IMR-90 (cell line): ENCODE results near the gene LTBP1. TPM values are rescaled to one million over a fixed set of nuclear protein-coding genes. Genes with fewer than 3 reads are reported as not detected.

Experiments
- ATAC-seq: fragments of 200-7000 bp; cut with Tn5 transposase; 2 replicates; pipeline ENCODE4 v1.9.1; 2020; ENCODE audit warnings: low read depth, mild to moderate bottlenecking, moderate library complexity
- BruUV-seq: library from RNA; stranded (reverse); fragments of 400-500 nt; replicated peaks from 2 replicates; lab custom pipeline; 2021; lab: Mats Ljungman, UMichigan
- CTCF ChIA-PET: fragments of 300-600 bp; formaldehyde crosslinking; extraction: SDS; loops from one replicate; lab custom pipeline; 2021; ENCODE audit warnings: antibody characterized with exemption; lab: Yijun Ruan, JAX
- POLR2A ChIA-PET: fragments of 300-600 bp; sonication (Branson Sonifier 250); formaldehyde crosslinking; loops from one replicate; lab custom pipeline; 2022; ENCODE audit warnings: antibody characterized with exemption; ENCODE audit not compliant: unreplicated experiment; lab: Charles Lee
- DNase-seq: peaks from one replicate; pipeline ENCODE4 v3.0.0; 2013
- H2AFZ ChIP-seq: replicated peaks from 2 replicates; pipeline ENCODE3; 2013; ENCODE audit warnings: low read length, mild to moderate bottlenecking; ENCODE audit not compliant: poor library complexity
- H2AK5ac ChIP-seq: 2 replicates; pipeline ENCODE4 v1.6.1; 2013; ENCODE audit warnings: low read depth, low read length, inconsistent platforms
- H2AK9ac ChIP-seq: replicated peaks from 2 replicates; pipeline ENCODE3; 2013; ENCODE audit warnings: mild to moderate bottlenecking, low read depth, low read length, moderate library complexity; ENCODE audit not compliant: poor library complexity
- H2BK120ac ChIP-seq: 2 replicates; pipeline ENCODE4 v1.6.1; 2013; ENCODE audit warnings: low read depth, low read length, inconsistent platforms
- H2BK15ac ChIP-seq: 3 replicates; pipeline ENCODE4 v1.6.1; 2013; ENCODE audit warnings: low read depth, low read length, inconsistent platforms
- H2BK20ac ChIP-seq: 2 replicates; pipeline ENCODE4 v1.6.1; 2013; ENCODE audit warnings: low read depth, mild to moderate bottlenecking, inconsistent platforms, low read length, moderate library complexity
- H2BK5ac ChIP-seq: 2 replicates; pipeline ENCODE4 v1.6.1; 2013; ENCODE audit warnings: mild to moderate bottlenecking, low read depth, low read length, inconsistent platforms; ENCODE audit not compliant: poor library complexity, severe bottlenecking
- H3K14ac ChIP-seq: replicated peaks from 2 replicates; pipeline ENCODE4 v1.6.1; 2013; ENCODE audit warnings: low read depth, low read length, inconsistent platforms
- H3K18ac ChIP-seq: 2 replicates; pipeline ENCODE4 v1.6.1; 2013; ENCODE audit warnings: low read depth, low read length, control low read depth
- H3K23ac ChIP-seq: 2 replicates; pipeline ENCODE4 v1.6.1; 2013; ENCODE audit warnings: low read depth, low read length, inconsistent platforms
- H3K27ac ChIP-seq: 2 replicates; pipeline ENCODE4 v1.5.1; 2013; ENCODE audit warnings: mild to moderate bottlenecking, control low read depth, low read length; ENCODE audit not compliant: insufficient read depth
- H3K27me3 ChIP-seq: 2 replicates; pipeline ENCODE4 v1.6.1; 2013; ENCODE audit warnings: low read length; ENCODE audit not compliant: control insufficient read depth, insufficient read depth
- H3K36me3 ChIP-seq: 2 replicates; pipeline ENCODE4 v1.6.1; 2013; ENCODE audit warnings: low read length, mixed read lengths; ENCODE audit not compliant: control insufficient read depth, insufficient read depth
- H3K4ac ChIP-seq: 2 replicates; pipeline ENCODE4 v1.6.1; 2013; ENCODE audit warnings: low read depth, low read length, inconsistent platforms
- H3K4me1 ChIP-seq: 2 replicates; pipeline ENCODE4 v1.6.1; 2013; ENCODE audit warnings: low read length, mixed read lengths; ENCODE audit not compliant: control insufficient read depth, insufficient read depth
- H3K4me2 ChIP-seq: 2 replicates; pipeline ENCODE4 v1.6.1; 2013; ENCODE audit warnings: low read depth, mild to moderate bottlenecking, control low read depth, low read length, moderate library complexity
- H3K4me3 ChIP-seq: 2 replicates; pipeline ENCODE4 v1.5.1; 2013; ENCODE audit warnings: low read depth, mild to moderate bottlenecking, control low read depth, low read length, moderate library complexity; ENCODE audit not compliant: insufficient read depth
- H3K56ac ChIP-seq: 2 replicates; pipeline ENCODE4 v1.6.1; 2013; ENCODE audit warnings: low read length, inconsistent platforms; ENCODE audit not compliant: insufficient read depth; ENCODE audit errors: extremely low read depth
- H3K79me1 ChIP-seq, 2 experiments: 2 replicates each; pipeline ENCODE4 v1.6.1; 2013; ENCODE audit warnings: low read length in 2 of 2, inconsistent platforms in 1 of 2, low read depth in 1 of 2
- H3K9ac ChIP-seq: 2 replicates; pipeline ENCODE4 v1.6.1; 2013; ENCODE audit warnings: low read depth, low read length, control low read depth
- H3K9me1 ChIP-seq: 2 replicates; pipeline ENCODE4 v1.6.1; 2013; ENCODE audit warnings: low read length, inconsistent platforms; ENCODE audit not compliant: insufficient read depth
- H3K9me3 ChIP-seq: 2 replicates; pipeline ENCODE4 v1.6.1; 2013; ENCODE audit warnings: low read length; ENCODE audit not compliant: control insufficient read depth, insufficient read depth
- H4K20me1 ChIP-seq: 2 replicates; pipeline ENCODE4 v1.6.1; 2013; ENCODE audit warnings: low read length, inconsistent platforms; ENCODE audit not compliant: insufficient read depth
- H4K5ac ChIP-seq: 2 replicates; pipeline ENCODE4 v1.6.1; 2013; ENCODE audit warnings: mild to moderate bottlenecking, low read depth, low read length, control low read depth
- H4K8ac ChIP-seq, 2 experiments: 2 replicates each; pipeline ENCODE4 v1.6.1; 2013; ENCODE audit warnings: low read depth in 2 of 2, low read length in 2 of 2, control low read depth in 1 of 2, inconsistent platforms in 1 of 2
- H4K91ac ChIP-seq: 2 replicates; pipeline ENCODE4 v1.6.1; 2013; ENCODE audit warnings: low read depth, low read length, inconsistent platforms; ENCODE audit not compliant: insufficient read depth
- CEBPB ChIP-seq: IDR thresholded peaks from 2 replicates; pipeline ENCODE4 v1.6.1; 2012; ENCODE audit warnings: low read depth, low read length, improper control_type of control experiment
- RFX5 ChIP-seq: IDR thresholded peaks from 2 replicates; pipeline ENCODE4 v1.8.0; 2012; ENCODE audit warnings: low read depth, mild to moderate bottlenecking, low read length, moderate library complexity
- WGBS, 2 experiments: methylation state at CpG; one replicate each; pipeline versions ENCODE4 v1.1.5 to v1.1.7; 2013; ENCODE audit warnings: missing lambda C conversion rate in 2 of 2; ENCODE audit not compliant: insufficient read length in 1 of 2; ENCODE audit errors: extremely low coverage in 2 of 2; 5-methylcytosine and 5-hydroxymethylcytosine counted together
- dilution Hi-C: fragments of 300-500 bp; cut with HindIII; formaldehyde crosslinking; loops from one replicate; pipeline ENCODE4 v1.14.3; 2018; ENCODE audit warnings: low sequenced_read_pairs; ENCODE audit not compliant: unreplicated experiment
- in situ Hi-C: fragments of 300-500 bp; cut with MboI; formaldehyde crosslinking; loops from 3 replicates; pipeline ENCODE4 v1.14.3; 2019; ENCODE audit warnings: low sequenced_read_pairs, inconsistent platforms, mixed read lengths
- intact Hi-C: fragments of 100-400 bp; cut with micrococcal nuclease; formaldehyde crosslinking; loops from 2 replicates; pipeline ENCODE4 v1.10.0; 2022
- polyA plus RNA-seq, 3 experiments: library from polyadenylated mRNA; depleted of rRNA; stranded (reverse); fragments of >200 nt; gene quantifications; 2 replicates each; pipeline ENCODE4 v1.2.3, GENCODE V29; 2012; ENCODE audit warnings: low replicate concordance in 1 of 3
- total RNA-seq: library from RNA; depleted of rRNA; stranded (reverse); fragments of >200 nt; gene quantifications from 2 replicates; pipeline ENCODE4 v1.2.3, GENCODE V29; 2012

Gene LTBP1
- total and polyA plus RNA-seq, 2 of the 4 experiments (the other 2 are of a cell fraction) = 235 to 326 TPM

GRCh38 chr2:33219850-33220275, 273.1 kb downstream of the LTBP1 start:
- WGBS, 2 experiments = no CpG with 5 or more reads among the region's 2 CpGs
- no TSS peak for BruUV-seq
- peak; percentile 94 for TF ChIP-seq CEBPB
- TF ChIP-seq RFX5 = no peak
- peak; percentile 18 for ATAC-seq
- H3K18ac ChIP-seq = peak overlapping the region; percentile 57
- no peaks in the 10 kb centered on the region for H3K9me3 ChIP-seq
- no peak overlapping the region for H4K5ac ChIP-seq
- no peak overlapping the region for H3K14ac ChIP-seq
- H2BK15ac ChIP-seq = 0 out of 3 replicates have a peak overlapping the region, but pooled peaks have one; percentile 3
- H3K9me1 ChIP-seq = peaks cover 13% of the 10 kb centered on the region
- no peaks in the 10 kb centered on the region for H3K27me3 ChIP-seq
- peak overlapping the region; percentile 13 to 58; a peak in 3 of 4 replicates for H4K8ac ChIP-seq
- CTCF ChIA-PET = no interaction called here
- no peak overlapping the region for H2AK9ac ChIP-seq
- intact Hi-C loops (no loop called here), in situ Hi-C loops (no loop called here), dilution Hi-C loops (no loop called here)
- DNase-seq = peak; percentile 73
- peaks cover 40 to 61% of the 10 kb centered on the region in 2 experiments for H3K79me1 ChIP-seq
- H2BK5ac ChIP-seq = peak overlapping the region; percentile 53
- H2BK120ac ChIP-seq = peak overlapping the region; percentile 45; the same call in 1 of the 2 replicates
- no peak overlapping the region for H3K56ac ChIP-seq
- H2AK5ac ChIP-seq = no peak overlapping the region
- H3K4me1 ChIP-seq = peaks cover 21% of the 10 kb centered on the region
- no peak overlapping the region for H3K9ac ChIP-seq
- H3K4me3 ChIP-seq = no peak overlapping the region
- peak overlapping the region; percentile 7; the same call in 1 of the 2 replicates for H3K23ac ChIP-seq
- no peaks in the 10 kb centered on the region for H4K20me1 ChIP-seq
- no peak overlapping the region for H2AFZ ChIP-seq
- peak overlapping the region; percentile 21; the same call in 1 of the 2 replicates for H3K4ac ChIP-seq
- H3K27ac ChIP-seq = peak overlapping the region; percentile 55; the same call in 1 of the 2 replicates
- POLR2A ChIA-PET = no interaction called here
- H4K91ac ChIP-seq = no peak overlapping the region
- peak overlapping the region; percentile 1; the same call in 1 of the 2 replicates for H2BK20ac ChIP-seq
- H3K36me3 ChIP-seq = peaks cover 24% of the 10 kb centered on the region
- peak overlapping the region; percentile 41; the same call in 1 of the 2 replicates for H3K4me2 ChIP-seq
